SK-N-MC (cell line): Measurements from ENCODE around the gene AHNAK.

Source experiments
- DNase-seq: peaks from one replicate; pipeline ENCODE4 v3.0.0-alpha.2; 2011; ENCODE audit warnings: low read depth, low spot score
- H3K27ac ChIP-seq: fragments of 200-600 bp; sonication (generic); 2 replicates; pipeline ENCODE4 v1.5.1; 2016; ENCODE audit warnings: mixed run types
- H3K36me3 ChIP-seq: fragments of 200-600 bp; sonication (generic); 2 replicates; pipeline ENCODE4 v1.6.1; 2017; ENCODE audit warnings: antibody characterized with exemption, low read length, mixed read lengths; ENCODE audit not compliant: insufficient read depth
- H3K4me3 ChIP-seq: fragments of 200-600 bp; sonication (generic); 2 replicates; pipeline ENCODE4 v1.5.1; 2016
- H3K9ac ChIP-seq: fragments of 200-600 bp; sonication (generic); 2 replicates; pipeline ENCODE4 v1.8.0; 2017; ENCODE audit warnings: mixed run types, mixed read lengths; ENCODE audit not compliant: insufficient read length
- H3K9me3 ChIP-seq: fragments of 200-600 bp; sonication (generic); 2 replicates; pipeline ENCODE4 v1.6.1; 2017; ENCODE audit warnings: low read depth, mild to moderate bottlenecking, antibody characterized with exemption, low read length, moderate library complexity, mixed read lengths
- EZH2 ChIP-seq: fragments of 200-600 bp; sonication (generic); IDR thresholded peaks from one replicate; pipeline ENCODE4 v1.6.1; 2017; ENCODE audit warnings: antibody characterized with exemption
- FOXP2 ChIP-seq: optimal IDR thresholded peaks from 2 replicates; pipeline ENCODE3; 2011; ENCODE audit warnings: mild to moderate bottlenecking, moderate library complexity; ENCODE audit not compliant: insufficient read depth; ENCODE audit errors: extremely low read length, control extremely low read depth
- POLR2AphosphoS5 ChIP-seq: IDR thresholded peaks from 2 replicates; pipeline ENCODE4 v1.6.1; 2012; ENCODE audit warnings: mild to moderate bottlenecking, low read depth, low read length, borderline replicate concordance

Gene AHNAK

GRCh38 chr11:62487738-62488551, 58.7 kb downstream of the AHNAK start:
- Histone ChIP-seq H3K36me3 (no peaks in the 10 kb centered on the region), H3K9me3 (no peaks in the 10 kb centered on the region), H3K4me3 (no peak overlapping the region), H3K9ac (no peak overlapping the region), H3K27ac (no peak overlapping the region)
- no peak for DNase-seq
- no peak for TF ChIP-seq EZH2
- no peak for TF ChIP-seq POLR2AphosphoS5
- no peak for TF ChIP-seq FOXP2

GRCh38 chr11:62487136-62487535, 59.5 kb downstream of the AHNAK start:
- H3K27ac ChIP-seq: no peak overlapping the region
- no peaks in the 10 kb centered on the region for H3K36me3 ChIP-seq
- no peak overlapping the region for H3K9ac ChIP-seq
- no peak overlapping the region for H3K4me3 ChIP-seq
- no peaks in the 10 kb centered on the region for H3K9me3 ChIP-seq
- no peak for DNase-seq
- TF ChIP-seq EZH2: no peak
- no peak for TF ChIP-seq POLR2AphosphoS5
- no peak for TF ChIP-seq FOXP2

- TF ChIP-seq EZH2 (no peak), FOXP2 (no peak), POLR2AphosphoS5 (no peak)
- DNase-seq: no peak
Measured at GRCh38 chr11:62484352-62484751, 62.3 kb downstream of the AHNAK start.

GRCh38 chr11:62482753-62483152, 63.9 kb downstream of the AHNAK start:
- Histone ChIP-seq H3K36me3 (no peaks in the 10 kb centered on the region), H3K9me3 (no peaks in the 10 kb centered on the region), H3K4me3 (no peak overlapping the region), H3K27ac (no peak overlapping the region), H3K9ac (no peak overlapping the region)
- DNase-seq: no peak
- TF ChIP-seq EZH2 (no peak), FOXP2 (no peak), POLR2AphosphoS5 (no peak)

More at GRCh38 chr11:62484352-62484751, 62.3 kb downstream of the AHNAK start:
- H3K36me3 ChIP-seq: no peaks in the 10 kb centered on the region
- no peak overlapping the region for H3K4me3 ChIP-seq
- no peak overlapping the region for H3K9ac ChIP-seq
- no peaks in the 10 kb centered on the region for H3K9me3 ChIP-seq
- H3K27ac ChIP-seq: no peak overlapping the region

- no peak overlapping the region for H3K4me3 ChIP-seq
- no peak overlapping the region for H3K9ac ChIP-seq
- no peaks in the 10 kb centered on the region for H3K9me3 ChIP-seq
- TF ChIP-seq EZH2 (no peak), FOXP2 (no peak), POLR2AphosphoS5 (no peak)
- H3K36me3 ChIP-seq: no peaks in the 10 kb centered on the region
- DNase-seq: no peak
- H3K27ac ChIP-seq: no peak overlapping the region
Measured at GRCh38 chr11:62479631-62480201, 66.9 kb downstream of the AHNAK start.

- no peak for DNase-seq
- Histone ChIP-seq H3K9ac (no peak overlapping the region), H3K9me3 (no peaks in the 10 kb centered on the region), H3K36me3 (no peaks in the 10 kb centered on the region), H3K27ac (no peak overlapping the region), H3K4me3 (no peak overlapping the region)
- no peak for TF ChIP-seq POLR2AphosphoS5
- no peak for TF ChIP-seq FOXP2
- TF ChIP-seq EZH2: no peak
Measured at GRCh38 chr11:62477927-62478326, 68.7 kb downstream of the AHNAK start.

GRCh38 chr11:62472063-62472884, 74.3 kb downstream of the AHNAK start:
- no peaks in the 10 kb centered on the region for H3K9me3 ChIP-seq
- DNase-seq: no peak
- no peaks in the 10 kb centered on the region for H3K36me3 ChIP-seq
- no peak overlapping the region for H3K27ac ChIP-seq
- H3K9ac ChIP-seq: no peak overlapping the region
- no peak overlapping the region for H3K4me3 ChIP-seq
- no peak for TF ChIP-seq POLR2AphosphoS5
- TF ChIP-seq EZH2: no peak
- no peak for TF ChIP-seq FOXP2

GRCh38 chr11:62471603-62472002, 75.0 kb downstream of the AHNAK start:
- Histone ChIP-seq H3K27ac (no peak overlapping the region), H3K36me3 (no peaks in the 10 kb centered on the region), H3K9ac (no peak overlapping the region), H3K9me3 (no peaks in the 10 kb centered on the region), H3K4me3 (no peak overlapping the region)
- DNase-seq: no peak
- TF ChIP-seq EZH2: no peak
- TF ChIP-seq POLR2AphosphoS5: no peak
- TF ChIP-seq FOXP2: no peak
